Left hindlimb (tissue), 1 donor: ENCODE measurements around the gene RCAN3.

Experiments
- DNase-seq: peaks from one replicate; pipeline ENCODE4 v3.0.0-alpha.2; 2018

Gene RCAN3

GRCh38 chr1:24586119-24586518 is 83.5 kb downstream of the RCAN3 start:
- DNase-seq = no peak

GRCh38 chr1:24586970-24587820 is 84.6 kb downstream of the RCAN3 start:
- DNase-seq = no peak

GRCh38 chr1:24588573-24588972 is 85.9 kb downstream of the RCAN3 start:
- DNase-seq = no peak

- DNase-seq = no peak
These were observed 86.6 kb downstream of the RCAN3 start for GRCh38 chr1:24589200-24589599.
